OCI-LY1 (cell line): ENCODE results near the gene CDH3.

Experiments used
- H2AFZ ChIP-seq: fragments of 200-600 bp; sonication (generic), shearing (Covaris generic); 2 replicates; pipeline ENCODE4 v1.6.0; 2014; ENCODE audit warnings: antibody characterized with exemption, mild to moderate bottlenecking, low read length
- H3F3A ChIP-seq: fragments of 200-600 bp; sonication (generic), shearing (Covaris generic); 2 replicates; pipeline ENCODE4 v1.6.0; 2014; ENCODE audit warnings: mild to moderate bottlenecking, antibody characterized with exemption, low read length, moderate library complexity; ENCODE audit not compliant: insufficient read depth
- H3K27ac ChIP-seq: fragments of 200-600 bp; sonication (generic); 2 replicates; pipeline ENCODE4 v1.5.1; 2014; ENCODE audit warnings: low read length, mixed run types, mild to moderate bottlenecking, low read depth; ENCODE audit not compliant: poor library complexity, severe bottlenecking
- H3K27me3 ChIP-seq: fragments of 200-600 bp; sonication (generic); 2 replicates; pipeline ENCODE4 v1.6.0; 2014; ENCODE audit warnings: antibody characterized with exemption, mild to moderate bottlenecking, low read length, moderate library complexity; ENCODE audit not compliant: insufficient read depth
- H3K36me3 ChIP-seq: fragments of 200-600 bp; sonication (generic); 2 replicates; pipeline ENCODE4 v1.6.1; 2014; ENCODE audit warnings: mild to moderate bottlenecking, antibody characterized with exemption, low read length, moderate library complexity, mixed read lengths; ENCODE audit not compliant: insufficient read depth
- H3K4me1 ChIP-seq: fragments of 200-600 bp; sonication (generic); 2 replicates; pipeline ENCODE4 v1.5.1; 2014; ENCODE audit warnings: mild to moderate bottlenecking, low read length, moderate library complexity; ENCODE audit not compliant: insufficient read depth, severe bottlenecking
- H3K4me2 ChIP-seq: fragments of 200-600 bp; sonication (generic), shearing (Covaris generic); 2 replicates; pipeline ENCODE4 v1.6.1; 2014; ENCODE audit warnings: low read length
- H3K4me3 ChIP-seq: fragments of 200-600 bp; sonication (generic); 2 replicates; pipeline ENCODE4 v1.5.1; 2014; ENCODE audit warnings: low read length, low read depth, mild to moderate bottlenecking, mixed read lengths; ENCODE audit not compliant: poor library complexity, severe bottlenecking
- H3K79me2 ChIP-seq: fragments of 200-600 bp; shearing (Covaris generic); 2 replicates; pipeline ENCODE4 v1.6.1; 2016; ENCODE audit warnings: mixed run types, low read length, mixed read lengths; ENCODE audit not compliant: insufficient read depth
- H3K9ac ChIP-seq: fragments of 200-600 bp; sonication (generic), shearing (Covaris generic); 2 replicates; pipeline ENCODE4 v1.6.1; 2014; ENCODE audit warnings: mild to moderate bottlenecking, low read length, mixed read lengths
- H3K9me2 ChIP-seq: fragments of 200-600 bp; sonication (generic), shearing (Covaris generic); 2 replicates; pipeline ENCODE4 v1.6.1; 2014; ENCODE audit warnings: low read depth, mild to moderate bottlenecking, low read length, mixed read lengths
- H3K9me3 ChIP-seq: fragments of 200-600 bp; shearing (Covaris generic); 2 replicates; pipeline ENCODE4 v1.6.1; 2014; ENCODE audit warnings: low read length, mixed read lengths
- H4K20me1 ChIP-seq: fragments of 200-600 bp; sonication (generic), shearing (Covaris generic); 2 replicates; pipeline ENCODE4 v1.6.0; 2016; ENCODE audit warnings: mild to moderate bottlenecking, low read length; ENCODE audit not compliant: insufficient read depth
- CTCF ChIP-seq: fragments of 200-600 bp; sonication (generic), shearing (Covaris generic); IDR thresholded peaks from 2 replicates; pipeline ENCODE4 v1.5.1; 2017; ENCODE audit warnings: mild to moderate bottlenecking, antibody characterized with exemption, low read length, moderate library complexity, mixed read lengths
- EZH2 ChIP-seq: fragments of 200-600 bp; sonication (generic), shearing (Covaris generic); IDR thresholded peaks from 2 replicates; pipeline ENCODE4 v1.8.0; 2017; ENCODE audit warnings: borderline replicate concordance, mixed run types, mild to moderate bottlenecking, antibody characterized with exemption, low read length, moderate library complexity, mixed read lengths

CDH3 gene

GRCh38 chr16:68689921-68690320 lies 44.8 kb downstream of the CDH3 start:
- Histone ChIP-seq H3K27me3 (peaks cover 4% of the 10 kb centered on the region; the same call in 1 of the 2 replicates), H3K9ac (no peak overlapping the region), H3K36me3 (no peaks in the 10 kb centered on the region), H4K20me1 (no peaks in the 10 kb centered on the region), H2AFZ (no peak overlapping the region), H3K4me3 (no peak overlapping the region), H3K9me2 (no peaks in the 10 kb centered on the region), H3F3A (no peaks in the 10 kb centered on the region), H3K4me2 (no peak overlapping the region), H3K4me1 (no peaks in the 10 kb centered on the region), H3K9me3 (no peaks in the 10 kb centered on the region), H3K79me2 (no peaks in the 10 kb centered on the region), H3K27ac (no peak overlapping the region)
- TF ChIP-seq CTCF (no peak), EZH2 (no peak)

- H3F3A ChIP-seq, result no peaks in the 10 kb centered on the region
- no peaks in the 10 kb centered on the region for H3K9me2 ChIP-seq
- H3K27ac ChIP-seq, result no peak overlapping the region
- no peaks in the 10 kb centered on the region for H3K36me3 ChIP-seq
- no peaks in the 10 kb centered on the region for H3K79me2 ChIP-seq
- H3K27me3 ChIP-seq, result peaks cover 6% of the 10 kb centered on the region; the same call in 1 of the 2 replicates
- no peak overlapping the region for H3K4me2 ChIP-seq
- H3K4me3 ChIP-seq, result no peak overlapping the region
- no peaks in the 10 kb centered on the region for H3K9me3 ChIP-seq
- no peak overlapping the region for H2AFZ ChIP-seq
- no peaks in the 10 kb centered on the region for H3K4me1 ChIP-seq
- no peak for TF ChIP-seq CTCF
- TF ChIP-seq EZH2, result no peak
- H3K9ac ChIP-seq, result no peak overlapping the region
- no peaks in the 10 kb centered on the region for H4K20me1 ChIP-seq
These were observed 50.5 kb downstream of the CDH3 start for GRCh38 chr16:68695575-68695974.

- H4K20me1 ChIP-seq, result no peaks in the 10 kb centered on the region
- H3K4me2 ChIP-seq, result no peak overlapping the region
- H2AFZ ChIP-seq, result no peak overlapping the region
- H3K27me3 ChIP-seq, result peaks cover 11% of the 10 kb centered on the region; the same call in 1 of the 2 replicates
- TF ChIP-seq EZH2, result no peak
- no peak for TF ChIP-seq CTCF
- no peaks in the 10 kb centered on the region for H3K9me2 ChIP-seq
- H3K4me3 ChIP-seq, result no peak overlapping the region
- H3K36me3 ChIP-seq, result no peaks in the 10 kb centered on the region
- H3K4me1 ChIP-seq, result no peaks in the 10 kb centered on the region
- no peaks in the 10 kb centered on the region for H3K79me2 ChIP-seq
- no peak overlapping the region for H3K9ac ChIP-seq
- no peak overlapping the region for H3K27ac ChIP-seq
- H3F3A ChIP-seq, result no peaks in the 10 kb centered on the region
- no peaks in the 10 kb centered on the region for H3K9me3 ChIP-seq
These were observed 51.4 kb downstream of the CDH3 start for GRCh38 chr16:68696514-68696913.
